Cerebellar cortex (tissue), 1 donor: ENCODE data around the gene LZTR1.
"Not testable (repeated sequence)": the region's sequence is repeated elsewhere in the genome, so short reads cannot be mapped to it uniquely, and the experiment has no call there.

Experiments
- DNase-seq: peaks from one replicate; pipeline ENCODE4 v3.0.0-alpha.2; 2015; ENCODE audit warnings: low spot score

The LZTR1 gene

DNA sequence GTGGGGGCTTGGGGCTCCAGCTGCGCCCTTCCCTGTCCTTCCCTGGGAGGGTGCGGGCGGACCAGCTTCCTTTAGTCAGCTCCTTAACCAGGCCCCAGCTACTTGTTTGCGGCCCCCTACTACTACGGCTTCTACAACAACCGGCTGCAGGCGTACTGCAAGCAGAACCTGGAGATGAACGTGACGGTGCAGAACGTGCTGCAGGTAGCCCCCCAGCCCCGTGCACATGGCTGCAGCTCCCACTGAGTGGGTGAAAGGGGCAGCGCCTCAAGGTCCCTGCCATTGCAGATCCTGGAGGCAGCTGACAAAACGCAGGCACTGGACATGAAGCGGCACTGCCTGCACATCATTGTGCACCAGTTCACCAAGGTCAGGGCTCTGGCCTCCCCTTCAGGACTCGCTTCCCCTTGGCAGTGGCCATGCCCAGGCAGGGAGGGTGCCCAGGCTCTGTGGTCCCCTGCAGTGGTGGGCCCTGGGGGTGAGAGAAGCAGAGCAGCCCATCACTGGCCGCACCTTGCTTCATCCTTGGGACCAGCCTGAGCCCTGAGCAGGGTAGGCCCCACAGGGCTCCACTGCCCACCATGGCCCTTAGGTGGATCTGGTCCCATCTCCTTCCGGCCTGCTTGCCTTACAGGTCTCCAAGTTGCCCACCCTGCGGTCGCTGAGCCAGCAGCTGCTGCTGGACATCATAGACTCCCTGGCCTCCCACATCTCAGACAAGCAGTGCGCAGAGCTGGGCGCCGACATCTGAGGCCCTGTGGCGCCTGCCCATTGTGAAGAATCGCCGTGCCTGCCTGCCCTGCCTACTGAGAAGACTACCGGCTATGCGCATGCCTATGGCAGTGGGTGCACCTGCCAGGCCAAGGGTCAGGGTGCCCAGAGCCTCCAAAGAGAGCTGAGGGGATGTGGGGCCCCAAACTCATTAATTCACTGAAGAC lies 14.8 kb downstream of the LZTR1 start:
- DNase-seq, result no peak

DNA sequence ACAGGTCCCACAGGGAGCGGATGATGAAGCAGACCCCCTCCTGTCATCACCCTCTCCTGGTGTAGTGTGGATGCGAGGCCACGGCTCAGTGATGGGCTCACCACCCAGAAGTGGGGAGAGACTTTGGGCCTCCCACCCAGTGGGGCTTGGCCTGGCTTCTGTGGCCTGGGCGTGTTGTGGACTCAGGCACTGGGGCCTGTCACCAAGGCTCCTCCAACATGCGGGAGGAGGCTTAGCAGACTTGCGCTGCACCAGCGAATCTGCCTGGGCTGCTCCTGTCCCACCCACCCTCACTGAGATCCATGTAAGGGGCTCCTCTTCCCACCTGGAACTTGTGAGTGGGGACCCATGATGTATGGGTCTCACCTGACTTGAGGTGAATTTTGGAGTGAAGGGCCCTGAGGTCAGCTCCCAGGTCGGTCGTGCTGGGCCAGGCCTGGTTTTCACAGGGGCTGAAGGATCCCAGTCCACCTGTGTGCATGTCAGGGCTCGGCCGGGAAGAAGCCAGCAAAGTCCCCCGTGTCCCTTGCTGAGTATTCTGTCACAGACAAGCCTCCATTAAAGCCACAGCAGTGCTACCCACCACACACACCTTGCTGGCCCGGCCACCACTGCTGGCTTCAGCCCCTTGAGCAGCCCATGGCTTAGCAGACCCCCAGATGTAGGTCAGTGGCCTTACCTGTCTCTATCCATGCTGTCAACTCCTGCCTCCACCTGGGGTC lies 15.6 kb downstream of the LZTR1 start:
- no peak for DNase-seq

DNA sequence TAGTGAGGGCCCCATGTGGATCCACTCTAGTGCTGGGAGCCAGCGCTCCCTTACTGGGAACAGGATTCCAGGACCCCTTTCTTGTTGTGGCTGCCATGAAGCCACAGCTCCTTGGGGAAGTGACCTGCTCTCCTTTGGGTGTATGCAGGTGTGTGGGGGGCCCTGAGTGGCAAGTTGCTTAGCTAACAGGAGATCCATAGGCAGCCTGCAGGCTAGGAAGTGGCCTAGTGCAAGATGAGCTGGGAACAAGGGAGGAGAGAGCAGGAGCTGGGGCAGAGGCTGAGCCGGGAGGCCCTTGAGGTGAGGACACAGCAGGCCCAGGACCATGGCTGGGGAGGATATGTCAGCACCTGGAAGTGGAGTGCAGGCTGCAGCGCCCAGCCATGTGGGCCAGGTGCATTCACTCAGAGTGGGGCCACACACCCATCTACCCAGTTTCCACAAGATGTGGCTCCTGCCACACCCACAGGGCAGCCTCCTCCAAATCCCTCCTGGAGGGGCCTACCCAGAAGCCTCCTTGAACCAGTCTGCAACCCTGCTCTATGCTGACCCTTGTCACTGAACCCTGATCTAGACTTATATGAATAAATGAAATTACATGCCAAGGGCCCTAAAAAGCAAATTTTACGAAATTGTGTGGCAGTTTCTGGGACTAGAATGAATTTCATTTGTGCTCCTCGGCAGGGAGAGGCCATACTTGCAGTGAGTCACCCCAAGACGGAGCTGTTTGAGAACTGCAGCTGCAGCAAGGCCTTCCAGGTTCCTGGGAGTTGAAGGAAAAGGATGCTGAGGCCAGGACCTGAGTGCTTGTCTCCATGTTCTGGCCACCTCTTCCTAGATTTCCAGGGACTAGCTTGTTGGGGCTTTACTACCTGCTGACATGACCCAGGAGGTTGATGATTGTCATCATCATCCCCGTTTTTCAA lies 16.6 kb downstream of the LZTR1 start:
- no peak for DNase-seq

DNA sequence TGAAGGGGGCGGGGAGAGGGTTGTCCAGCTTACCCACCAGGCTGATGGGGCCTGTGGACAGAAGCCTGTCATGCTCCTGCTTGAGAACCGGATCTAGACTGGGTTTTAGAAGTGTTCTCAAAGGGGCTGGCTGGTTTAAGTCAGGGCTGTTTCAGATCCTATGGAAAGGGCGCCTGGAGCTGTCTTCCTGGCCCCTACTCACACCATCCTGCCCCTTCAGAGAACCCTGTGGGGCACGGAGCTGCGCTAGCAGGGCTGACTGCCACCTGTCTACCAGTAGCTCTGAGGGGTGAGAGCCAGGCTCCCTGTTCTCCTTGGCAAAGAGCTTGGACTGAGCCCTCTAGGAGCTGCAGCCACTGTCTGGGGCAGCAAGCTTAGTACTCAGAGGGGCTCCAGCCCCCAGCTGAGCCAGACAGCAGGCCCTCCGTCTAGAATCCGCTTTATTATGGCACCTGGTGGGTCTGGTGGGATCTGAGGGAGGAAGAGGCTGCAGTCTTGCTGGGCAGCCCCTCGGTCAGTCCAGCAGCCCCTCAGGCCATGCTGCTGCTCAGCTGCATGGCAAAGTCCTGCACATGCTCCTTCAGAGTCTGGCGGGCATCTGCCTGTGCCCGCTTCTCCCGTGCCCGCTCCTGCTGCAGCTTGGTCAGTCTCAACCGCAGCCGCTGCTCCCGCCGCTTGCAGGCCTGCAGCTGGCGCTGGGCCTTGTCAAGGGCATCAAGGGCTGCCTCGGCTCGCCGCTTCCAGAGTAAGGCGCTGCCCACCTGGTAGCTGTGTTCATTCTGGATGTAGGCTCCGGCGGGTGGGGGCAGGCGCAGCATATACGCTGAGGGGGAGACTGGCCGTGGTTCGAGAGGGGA lies 17.5 kb downstream of the LZTR1 start:
- DNase-seq, result no peak

DNA sequence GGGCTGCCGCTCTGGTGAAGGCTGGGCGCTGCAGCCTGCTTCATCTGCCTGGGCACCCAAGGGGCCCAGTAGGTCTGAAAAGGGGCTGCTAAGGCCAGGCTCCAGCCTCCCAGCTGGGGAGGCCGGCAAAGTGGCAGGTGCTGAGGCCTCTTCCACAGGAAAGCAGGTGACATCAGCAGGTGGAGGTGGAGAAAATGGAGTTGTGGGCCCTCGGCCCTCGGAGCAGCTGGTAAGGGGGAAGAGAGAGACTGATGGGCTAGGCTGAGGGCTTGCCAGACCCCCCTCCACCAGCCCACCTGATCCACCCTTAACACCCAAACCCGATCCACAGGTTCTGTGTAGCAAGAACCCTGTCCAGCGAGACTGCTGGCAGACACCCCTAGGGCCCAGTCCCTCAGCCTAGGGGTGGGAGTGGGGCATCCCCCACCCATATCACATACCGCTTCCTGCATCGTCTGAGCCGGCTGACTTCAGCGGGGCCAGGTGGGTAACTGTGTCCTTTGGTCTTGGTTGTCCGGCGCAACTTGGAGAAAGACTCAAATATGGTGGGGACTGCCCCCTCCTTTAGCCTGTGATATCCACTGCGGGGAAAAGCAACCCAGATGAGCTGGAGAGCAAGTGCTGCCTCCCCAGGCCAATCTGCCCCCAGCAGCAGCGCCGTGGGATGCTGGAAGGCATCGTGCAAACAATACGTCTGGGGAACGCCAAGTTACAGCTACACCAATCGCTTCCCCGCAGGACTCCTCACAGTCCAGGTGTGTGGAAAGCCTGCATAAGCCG lies 18.3 kb downstream of the LZTR1 start:
- DNase-seq, result peak; percentile 30

DNA sequence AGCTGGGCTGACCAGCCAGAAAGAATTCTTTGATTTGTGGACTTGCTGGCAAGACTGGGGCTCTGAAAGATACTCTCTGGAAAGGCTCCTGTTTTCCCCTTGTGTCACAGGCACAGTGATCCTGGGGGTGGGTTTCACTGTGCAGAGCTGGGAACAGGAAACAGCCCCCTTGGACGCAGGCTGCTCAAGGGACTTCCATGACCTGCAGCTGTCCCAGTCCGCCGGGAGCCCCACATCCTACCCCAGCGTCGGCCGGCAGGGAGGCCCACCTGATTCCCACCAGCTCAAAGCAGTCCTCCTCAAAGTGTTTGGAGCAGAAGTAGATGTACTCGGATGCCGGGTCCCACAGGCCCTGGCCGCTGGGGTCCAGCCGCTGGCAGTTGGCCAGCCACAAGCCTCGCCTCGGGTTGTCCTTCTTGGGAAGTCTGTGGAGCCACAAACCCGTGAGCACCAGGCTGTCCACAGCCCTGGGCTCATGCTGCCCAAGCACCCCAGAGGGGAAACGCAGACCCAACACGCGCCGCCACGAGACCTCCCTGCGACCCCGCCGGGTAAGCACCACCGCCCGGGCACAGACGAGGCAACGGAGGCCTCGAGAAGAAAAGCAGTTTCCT lies 19.0 kb downstream of the LZTR1 start:
- DNase-seq, result no peak

DNA sequence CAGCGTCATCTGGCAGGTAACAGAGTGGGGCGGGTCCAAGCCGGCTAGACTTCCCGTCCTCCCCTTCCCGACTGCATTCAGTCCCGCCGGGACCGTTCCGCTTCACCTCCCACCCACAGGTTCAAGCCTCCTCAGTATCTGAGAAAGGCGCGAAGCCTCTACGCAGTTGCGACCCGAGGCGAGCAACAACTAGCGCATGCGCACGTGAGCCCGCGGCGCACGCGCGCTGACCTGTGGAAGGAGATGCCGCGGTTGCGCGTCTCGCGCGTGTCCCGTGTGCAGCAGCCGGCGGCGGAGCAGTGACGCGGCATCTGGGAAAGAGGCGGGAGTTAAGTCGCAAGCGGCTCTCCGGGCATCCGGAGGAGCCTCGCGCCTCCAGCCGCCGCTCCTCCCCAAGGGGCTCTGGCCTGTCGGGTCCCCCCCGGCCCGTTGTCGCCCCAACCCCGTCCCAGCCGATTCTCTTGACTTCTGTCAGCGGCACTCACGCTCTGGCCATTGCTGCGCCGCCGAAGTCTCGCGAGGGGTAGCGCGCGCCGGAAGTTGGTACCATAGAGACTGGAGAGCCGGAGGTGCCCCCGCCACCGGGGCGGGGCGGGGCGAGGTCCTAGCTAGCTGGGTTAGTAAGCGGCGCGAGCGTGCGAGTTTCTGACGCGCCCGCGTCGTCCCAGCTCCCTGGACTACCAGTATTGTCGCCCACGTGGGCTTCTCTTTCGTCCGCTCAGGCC lies 19.7 kb downstream of the LZTR1 start, which contains the start of gene THAP7:
Gene THAP7 (minus strand): TSS at position 518 of the 725 bp plus-strand sequence. CDS start 207 bp downstream, at position 311.
- peak; percentile 96 for DNase-seq

DNA sequence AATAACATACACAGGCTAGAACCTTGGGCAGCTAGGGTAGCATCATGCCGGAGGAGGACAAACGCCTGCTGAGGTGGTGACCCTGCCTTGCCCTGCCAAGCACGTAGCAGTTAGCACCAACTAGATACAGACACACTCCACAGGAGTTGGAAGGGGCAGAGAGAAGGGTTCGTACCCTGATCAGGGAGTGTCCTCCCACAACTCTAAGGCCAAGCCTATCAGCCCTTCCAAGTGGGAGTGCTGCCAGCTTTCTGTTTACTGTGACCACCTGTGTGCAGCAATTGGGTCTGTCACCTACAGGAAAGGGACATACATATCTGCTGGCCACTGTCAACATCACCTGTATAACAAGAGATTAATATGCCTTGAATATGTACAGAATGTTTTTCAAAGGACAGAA lies 21.7 kb downstream of the LZTR1 start:
- peak; percentile 34 for DNase-seq

DNA sequence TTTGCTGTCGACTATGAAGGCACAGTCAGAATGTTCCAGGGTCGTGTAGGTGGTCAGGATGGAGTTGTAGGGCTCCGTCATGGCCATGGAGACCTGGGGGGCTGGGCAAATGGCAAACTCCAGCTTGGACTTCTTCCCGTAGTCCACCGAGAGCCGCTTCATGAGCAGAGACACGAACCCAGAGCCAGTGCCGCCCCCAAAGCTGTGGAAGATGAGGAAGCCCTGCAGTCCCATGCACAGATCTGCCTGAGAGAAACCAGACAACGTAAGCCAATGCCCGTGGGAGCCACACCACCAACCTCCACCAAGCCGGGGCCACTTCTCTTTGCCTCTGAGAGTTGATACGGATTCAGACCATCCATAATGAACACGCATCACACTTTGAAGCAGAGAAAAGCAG lies 27.1 kb downstream of the LZTR1 start:
- not testable (repeated sequence) for DNase-seq

DNA sequence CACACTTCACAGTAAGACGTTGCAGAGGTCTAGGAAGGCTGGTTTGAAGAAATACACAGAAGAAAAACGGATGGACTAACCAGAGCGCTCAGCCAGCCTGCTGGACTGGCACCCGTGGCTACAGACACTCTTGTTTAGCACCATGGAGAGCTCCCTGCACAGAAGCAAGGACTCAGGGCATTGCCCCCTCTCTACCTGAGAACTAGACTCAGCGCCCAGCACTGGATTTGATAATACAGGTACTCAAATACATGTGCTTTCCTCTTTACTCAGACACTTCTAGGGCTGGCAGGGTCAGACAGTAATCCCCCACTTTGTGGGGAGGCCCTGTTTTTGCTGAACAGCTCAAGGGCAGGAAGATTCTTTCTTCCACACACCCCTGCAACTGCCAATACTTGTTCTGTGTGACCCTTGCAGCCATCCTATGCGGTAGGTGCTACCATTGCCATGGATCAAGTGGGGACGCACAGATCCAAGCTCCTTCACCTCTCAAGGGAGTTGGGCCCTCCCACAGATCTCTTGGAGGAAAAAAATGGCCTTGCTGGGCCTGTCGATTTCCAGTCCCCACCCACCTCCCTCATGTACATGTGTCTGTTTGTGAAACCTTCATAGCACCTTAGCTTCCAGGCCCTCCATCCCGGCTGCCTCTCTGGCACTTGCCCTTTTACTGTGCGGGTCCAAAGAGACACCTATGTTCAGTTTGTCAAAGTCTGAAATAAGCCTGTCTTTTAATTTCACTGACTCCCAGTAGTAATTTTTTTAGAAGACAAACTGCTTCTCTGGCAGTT lies 27.7 kb downstream of the LZTR1 start:
- DNase-seq, result no peak

DNA sequence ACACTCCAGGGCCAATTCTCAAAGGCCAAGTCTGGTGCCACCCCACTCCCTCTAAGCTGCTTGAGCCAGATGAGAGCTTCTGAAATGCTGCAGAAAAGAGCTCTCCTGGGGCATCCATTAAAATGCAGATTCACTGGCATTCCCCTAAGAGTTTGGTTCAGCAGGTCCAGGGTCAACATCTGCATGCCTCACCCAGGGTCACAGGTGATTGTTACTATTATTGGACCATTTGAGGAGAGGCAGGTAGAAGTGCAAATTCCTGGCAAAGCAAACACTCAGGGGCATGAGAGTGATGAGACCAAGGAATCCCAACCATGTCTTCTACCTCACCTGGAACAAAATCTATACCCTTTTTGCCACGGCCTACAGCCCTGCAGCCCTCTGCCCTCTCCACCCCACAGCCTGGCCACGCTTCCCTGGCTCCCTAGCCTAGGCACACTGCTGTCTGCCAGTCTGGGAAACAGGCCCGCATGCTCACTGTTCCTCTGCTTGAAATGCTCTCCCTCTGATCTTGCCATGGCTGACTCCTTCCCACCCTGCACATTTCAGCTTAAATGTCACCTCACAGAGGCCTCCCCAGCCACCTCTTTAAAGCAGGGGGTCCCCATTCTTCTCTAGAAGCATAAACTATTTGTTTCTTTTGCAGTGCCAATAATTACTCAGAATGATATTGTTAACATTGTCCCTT lies 28.5 kb downstream of the LZTR1 start:
- DNase-seq, result no peak

DNA sequence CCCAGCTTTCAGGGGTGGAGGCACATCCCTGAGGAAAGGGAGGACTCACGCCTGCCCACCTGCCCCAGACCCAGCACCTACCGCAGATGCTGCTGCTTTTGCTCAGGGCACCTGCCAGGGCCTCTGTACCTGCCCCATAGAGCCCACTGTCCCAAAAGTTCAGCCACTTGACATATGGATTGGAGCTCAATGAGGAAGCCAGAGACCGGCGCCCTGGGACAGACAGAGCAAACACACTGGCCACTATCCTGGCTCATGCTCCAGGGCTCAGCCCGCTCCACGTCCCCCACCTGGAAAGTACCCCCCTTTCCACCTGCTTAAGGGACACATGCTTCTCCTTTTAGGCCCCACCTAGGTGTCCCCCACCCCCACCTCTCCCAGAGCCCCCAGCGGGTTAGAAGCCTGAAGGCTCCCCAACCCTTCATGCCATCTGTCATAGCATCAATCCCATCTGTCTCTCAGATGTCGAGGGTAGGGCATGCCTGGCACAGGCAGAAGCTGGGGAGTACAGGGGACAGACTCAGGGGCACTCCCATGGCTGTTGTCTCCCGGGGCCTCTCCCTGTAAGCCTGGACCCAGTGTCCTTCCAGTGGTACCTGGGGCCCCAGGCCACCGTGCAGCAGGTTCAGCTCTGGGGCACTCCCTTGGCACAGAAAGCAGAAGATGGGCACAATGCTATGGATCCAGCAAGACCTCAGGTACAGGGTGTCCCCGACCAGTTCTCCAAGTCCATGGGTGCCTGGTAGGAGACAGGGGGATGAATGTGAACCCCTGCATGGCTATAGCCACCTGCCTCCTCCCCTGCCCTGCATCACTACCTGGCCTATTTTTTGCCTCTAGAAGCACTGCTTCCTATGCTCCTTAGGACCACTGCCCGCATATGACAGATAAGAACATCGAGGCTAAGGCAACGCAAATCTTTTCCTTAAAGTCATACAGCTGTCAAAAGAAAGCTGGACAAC lies 30.6 kb downstream of the LZTR1 start:
- DNase-seq, result peak; percentile 79

DNA sequence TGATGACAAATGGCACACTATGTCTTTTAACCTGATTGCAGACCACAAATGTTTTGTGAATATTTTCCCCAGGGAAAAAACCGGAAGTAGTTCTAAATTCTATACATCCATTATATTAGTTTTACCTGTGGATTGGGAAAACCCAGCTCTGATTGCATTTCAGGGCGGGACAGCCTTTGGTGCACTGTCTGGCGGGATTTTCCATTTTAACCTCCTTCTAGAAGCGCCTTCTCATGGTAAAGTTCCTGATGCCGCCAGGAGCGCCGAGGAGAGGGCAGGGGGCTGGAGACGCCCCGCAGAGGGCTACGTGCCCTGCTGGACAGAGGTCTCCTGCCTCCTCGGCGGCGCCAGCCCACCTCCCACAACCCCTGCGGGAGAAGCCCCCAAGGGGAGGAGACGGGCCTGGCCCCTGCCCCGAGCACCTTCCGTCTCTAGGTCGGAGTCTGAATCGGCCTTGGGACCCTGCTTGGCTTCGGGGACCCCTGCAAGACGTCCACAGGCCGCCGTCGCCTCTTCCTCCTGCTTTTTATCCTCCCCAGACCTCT lies 31.6 kb downstream of the LZTR1 start:
- DNase-seq, result peak; percentile 29

DNA sequence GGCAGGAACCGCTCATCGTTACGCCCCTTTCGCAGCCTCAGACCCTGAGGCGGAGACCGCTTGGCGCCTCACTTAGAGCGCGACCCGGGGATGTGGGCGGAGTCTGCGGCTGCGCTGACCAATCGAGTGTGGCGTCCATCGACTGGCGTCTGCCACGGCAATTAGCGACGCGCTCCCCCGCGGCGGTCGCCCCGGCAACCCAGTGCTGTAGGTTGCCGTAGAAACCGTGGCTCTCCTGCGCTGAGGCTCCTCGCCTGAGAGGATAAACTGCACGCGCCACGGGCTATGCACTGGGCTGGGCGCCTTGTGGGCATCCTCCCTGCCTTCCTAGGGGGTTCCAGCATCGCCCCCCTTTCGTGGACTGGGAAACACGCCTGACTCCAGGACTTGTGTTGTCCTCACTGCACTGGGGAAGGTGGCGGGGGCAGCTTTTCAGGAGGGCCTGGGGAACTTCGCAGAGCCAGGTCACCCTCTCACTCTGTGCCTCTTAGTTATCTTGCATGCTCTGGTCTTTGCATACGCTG lies 32.2 kb downstream of the LZTR1 start:
- DNase-seq, result peak; percentile 95

DNA sequence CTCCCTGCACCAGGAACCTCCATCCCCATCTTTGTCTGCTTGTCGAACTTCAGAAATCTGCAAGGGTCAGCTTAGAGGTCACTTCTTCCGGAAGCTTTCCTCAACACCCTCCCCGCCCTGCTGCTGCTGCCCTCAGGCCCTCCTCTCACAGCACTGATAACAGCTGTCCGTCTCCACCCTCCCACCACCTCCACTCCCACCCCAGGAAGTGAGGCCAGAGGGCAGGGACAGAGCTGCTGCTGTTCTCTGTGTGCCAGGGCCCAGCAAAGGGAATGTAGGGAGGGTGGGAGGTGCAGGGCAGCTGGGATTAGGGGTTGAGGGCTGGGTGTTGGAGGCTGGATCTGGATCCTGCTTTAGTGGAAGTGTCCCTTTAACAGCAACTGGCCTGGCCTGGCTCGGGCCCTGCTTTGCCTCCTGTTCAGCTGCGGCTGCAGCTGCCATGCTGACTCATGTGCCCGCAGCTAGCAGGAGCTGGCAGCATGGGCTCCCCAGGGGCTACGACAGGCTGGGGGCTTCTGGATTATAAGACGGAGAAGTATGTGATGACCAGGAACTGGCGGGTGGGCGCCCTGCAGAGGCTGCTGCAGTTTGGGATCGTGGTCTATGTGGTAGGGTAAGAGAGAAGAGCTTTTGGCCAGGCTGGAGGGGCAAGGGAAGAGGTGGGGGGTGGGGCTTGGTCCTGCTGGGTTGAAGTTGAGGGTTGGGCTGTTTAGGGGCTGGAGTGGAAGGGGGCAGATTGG lies 32.8 kb downstream of the LZTR1 start, which contains the start of gene P2RX6:
Gene P2RX6 (plus strand): TSS at position 440 of the 740 bp plus-strand sequence. CDS start 10 bp downstream, at position 450.
- no peak for DNase-seq
